Measurements from ENCODE around the gene OBSCN. TPM values are rescaled to one million over a fixed set of nuclear protein-coding genes. Genes with fewer than 3 reads are reported as not detected.
"Not testable (repeated sequence)": the region's sequence is repeated elsewhere in the genome, so short reads cannot be mapped to it uniquely, and the experiment has no call there.

OBSCN gene
- polyA plus RNA-seq, 3 donors = 31.3 to 43.8 (median 35.6) TPM

- DNase-seq (ENCODE audit: extremely low read depth in 1 of 11, low read depth in 9 of 11, low spot score in 4 of 11) = no peak
Measured at GRCh38 chr1:228218513-228219244, 10.8 kb downstream of the OBSCN start.

GRCh38 chr1:228219245-228219961 lies 11.6 kb downstream of the OBSCN start:
- DNase-seq (ENCODE audit: extremely low read depth in 1 of 11, low read depth in 9 of 11, low spot score in 4 of 11) = no peak

- no peak for DNase-seq (ENCODE audit: extremely low read depth in 1 of 11, low read depth in 9 of 11, low spot score in 4 of 11)
Measured at GRCh38 chr1:228219962-228220780, 12.3 kb downstream of the OBSCN start.

GRCh38 chr1:228221097-228221496 lies 13.3 kb downstream of the OBSCN start:
- DNase-seq (ENCODE audit: extremely low read depth in 1 of 11, low read depth in 9 of 11, low spot score in 4 of 11) = not testable (repeated sequence)

- no peak for DNase-seq (ENCODE audit: extremely low read depth in 1 of 11, low read depth in 9 of 11, low spot score in 4 of 11)
Measured at GRCh38 chr1:228222548-228222947, 14.7 kb downstream of the OBSCN start.

- no peak for DNase-seq (ENCODE audit: extremely low read depth in 1 of 11, low read depth in 9 of 11, low spot score in 4 of 11)
Measured at GRCh38 chr1:228224198-228225164, 16.6 kb downstream of the OBSCN start.

GRCh38 chr1:228225165-228225710 lies 17.4 kb downstream of the OBSCN start:
- DNase-seq (ENCODE audit: extremely low read depth in 1 of 11, low read depth in 9 of 11, low spot score in 4 of 11) = no peak

- DNase-seq (ENCODE audit: extremely low read depth in 1 of 11, low read depth in 9 of 11, low spot score in 4 of 11) = no peak
Measured at GRCh38 chr1:228225740-228226139, 17.9 kb downstream of the OBSCN start.

GRCh38 chr1:228226141-228226874 lies 18.5 kb downstream of the OBSCN start:
- DNase-seq (ENCODE audit: extremely low read depth in 1 of 11, low read depth in 9 of 11, low spot score in 4 of 11) = no peak

- DNase-seq (ENCODE audit: extremely low read depth in 1 of 11, low read depth in 9 of 11, low spot score in 4 of 11) = peak in 1 of 11 donors; percentile 38
Measured at GRCh38 chr1:228226956-228227791, 19.3 kb downstream of the OBSCN start.

GRCh38 chr1:228228147-228228546 lies 20.3 kb downstream of the OBSCN start:
- DNase-seq (ENCODE audit: extremely low read depth in 1 of 11, low read depth in 9 of 11, low spot score in 4 of 11) = not testable (repeated sequence)

GRCh38 chr1:228228601-228229074 lies 20.8 kb downstream of the OBSCN start:
- DNase-seq (ENCODE audit: extremely low read depth in 1 of 11, low read depth in 9 of 11, low spot score in 4 of 11) = no peak

GRCh38 chr1:228231189-228231588 lies 23.3 kb downstream of the OBSCN start:
- no peak for DNase-seq (ENCODE audit: extremely low read depth in 1 of 11, low read depth in 9 of 11, low spot score in 4 of 11)

- DNase-seq (ENCODE audit: extremely low read depth in 1 of 11, low read depth in 9 of 11, low spot score in 4 of 11) = no peak
Measured at GRCh38 chr1:228233136-228233535, 25.3 kb downstream of the OBSCN start.

GRCh38 chr1:228234921-228235320 lies 27.1 kb downstream of the OBSCN start:
- DNase-seq (ENCODE audit: extremely low read depth in 1 of 11, low read depth in 9 of 11, low spot score in 4 of 11) = no peak

GRCh38 chr1:228236744-228237143 lies 28.9 kb downstream of the OBSCN start:
- no peak for DNase-seq (ENCODE audit: extremely low read depth in 1 of 11, low read depth in 9 of 11, low spot score in 4 of 11)

GRCh38 chr1:228238007-228238406 lies 30.2 kb downstream of the OBSCN start:
- no peak for DNase-seq (ENCODE audit: extremely low read depth in 1 of 11, low read depth in 9 of 11, low spot score in 4 of 11)
